GM18907 (cell line): ENCODE results near the gene FREY1.

Experiments
- ATAC-seq: cut with Tn5 transposase; IDR thresholded peaks from one replicate; pipeline ENCODE4 v1.9.1; 2021; ENCODE audit warnings: mild to moderate bottlenecking, moderate library complexity; ENCODE audit not compliant: unreplicated experiment

FREY1 gene, protein sequence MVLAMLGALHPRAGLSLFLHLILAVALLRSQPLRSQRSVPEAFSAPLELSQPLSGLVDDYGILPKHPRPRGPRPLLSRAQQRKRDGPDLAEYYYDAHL

DNA sequence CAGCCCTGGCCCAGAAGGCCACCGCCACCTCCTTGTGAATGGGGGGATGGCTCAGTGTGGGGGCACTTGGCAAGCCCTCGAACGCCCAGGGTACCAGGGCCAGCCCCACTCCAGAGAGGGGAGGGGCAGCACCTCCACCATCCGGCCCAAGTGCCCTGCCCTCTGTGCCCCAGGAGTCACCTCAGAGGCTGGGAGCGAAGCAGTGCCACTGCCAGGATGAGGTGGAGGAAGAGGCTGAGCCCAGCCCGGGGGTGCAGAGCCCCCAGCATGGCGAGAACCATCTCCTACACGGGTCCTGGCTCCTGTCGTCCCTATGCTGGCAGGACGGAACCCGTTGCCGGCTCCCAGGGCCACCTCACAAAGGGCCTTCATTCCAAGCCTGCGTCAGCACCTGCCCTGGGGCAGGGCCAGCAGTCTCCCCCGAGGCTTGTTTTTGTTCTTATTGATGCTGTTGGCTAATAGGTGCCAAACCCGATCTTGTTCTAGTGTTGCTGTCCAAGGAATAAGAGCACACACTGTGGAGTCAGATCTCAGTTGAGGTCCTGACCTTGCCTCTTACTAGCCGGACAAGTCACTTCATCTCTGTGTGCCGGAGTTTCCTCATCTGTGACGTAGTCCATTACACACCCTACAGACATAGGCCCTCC is at the start of gene FREY1:
Gene FREY1 (minus strand): TSS at position 307 of the 647 bp plus-strand sequence. CDS start 26 bp downstream, at position 281.
- no peak for ATAC-seq

DNA sequence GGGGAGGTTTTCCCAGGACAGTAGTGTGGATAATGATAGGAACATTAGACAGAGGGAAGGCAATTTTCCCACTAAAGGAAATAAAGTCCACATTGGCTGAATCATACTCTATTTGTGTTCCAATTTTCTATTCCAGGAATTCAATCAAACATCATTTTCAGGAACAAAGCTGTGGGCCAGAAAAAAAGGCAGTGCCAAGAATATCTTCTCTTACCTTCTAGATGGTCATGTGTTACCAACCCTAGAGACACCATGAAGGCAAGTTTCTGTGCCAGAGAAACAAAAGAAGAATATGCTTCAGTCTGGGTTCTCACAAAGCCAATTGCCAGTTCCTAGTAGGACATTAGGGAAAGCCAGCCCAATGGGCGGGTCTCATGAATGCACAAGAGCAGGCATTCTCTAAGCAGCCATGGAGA is 42.9 kb upstream of the FREY1 start:
- no peak for ATAC-seq

DNA sequence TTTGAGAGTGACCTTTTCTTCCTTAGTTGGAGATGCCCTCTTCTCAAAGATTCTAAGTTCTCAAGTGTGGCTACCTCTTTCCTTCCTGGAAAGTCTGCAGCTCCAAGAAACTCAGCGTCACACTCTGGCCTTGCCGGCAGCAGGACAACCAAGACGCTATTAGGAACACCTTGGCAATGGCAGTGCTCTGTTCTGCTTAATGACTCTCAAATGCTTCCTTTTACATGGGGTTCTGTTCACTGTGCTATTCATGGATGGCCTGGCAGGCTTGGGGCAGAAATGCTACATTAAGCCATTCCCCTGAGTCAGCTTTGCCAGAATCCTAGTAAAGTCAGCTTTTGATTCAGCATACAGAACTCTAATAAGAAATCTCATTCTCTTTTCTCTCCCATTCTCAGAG is 41.3 kb upstream of the FREY1 start:
- no peak for ATAC-seq

DNA sequence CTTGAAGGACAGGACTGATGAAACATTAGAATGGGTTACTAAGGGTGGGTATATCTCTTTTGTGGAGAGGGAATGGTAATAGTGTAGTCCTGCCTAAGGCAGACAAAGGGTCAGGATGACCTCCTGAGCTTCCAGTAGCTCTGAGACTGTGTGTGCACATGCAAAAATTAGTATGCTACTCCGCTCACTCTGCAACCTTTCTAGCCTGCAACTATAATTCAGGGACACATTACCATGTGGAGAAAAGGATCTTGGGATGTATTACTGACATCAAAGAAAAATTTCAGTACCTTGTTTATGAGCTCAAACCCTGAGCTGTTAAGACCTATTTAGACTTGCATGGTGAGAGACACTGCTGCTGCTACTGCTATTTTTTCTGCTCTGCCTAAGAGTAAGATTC is 40.8 kb upstream of the FREY1 start:
- no peak for ATAC-seq

DNA sequence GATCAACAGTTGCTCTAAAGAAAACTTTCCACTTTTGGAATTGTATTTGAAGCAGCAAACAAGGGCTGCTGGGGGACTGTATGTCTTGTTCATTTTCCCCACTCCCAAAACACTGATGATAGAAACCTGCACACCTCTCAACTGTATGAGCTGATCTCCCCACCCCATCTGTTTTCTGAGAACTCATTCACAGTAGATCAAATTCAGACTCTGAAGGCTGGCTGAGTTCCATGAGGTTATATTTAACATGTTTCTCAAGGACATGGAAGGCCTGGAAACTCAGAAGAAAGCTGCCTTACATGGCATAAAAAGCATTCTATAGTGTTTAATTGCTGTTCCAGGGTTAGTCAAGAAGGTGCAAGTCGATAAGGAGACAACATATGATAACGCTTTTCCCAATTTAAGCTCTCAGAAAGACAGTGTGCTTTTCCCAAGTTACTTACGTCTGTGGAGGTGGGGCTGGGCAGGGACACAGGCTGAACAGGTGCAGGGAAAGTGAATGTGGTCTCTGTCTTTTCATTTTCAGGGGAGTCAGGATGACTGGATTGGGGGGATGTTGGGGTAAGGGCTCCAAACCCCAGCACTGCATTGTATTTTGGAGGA is 38.4 kb upstream of the FREY1 start:
- ATAC-seq = no peak

DNA sequence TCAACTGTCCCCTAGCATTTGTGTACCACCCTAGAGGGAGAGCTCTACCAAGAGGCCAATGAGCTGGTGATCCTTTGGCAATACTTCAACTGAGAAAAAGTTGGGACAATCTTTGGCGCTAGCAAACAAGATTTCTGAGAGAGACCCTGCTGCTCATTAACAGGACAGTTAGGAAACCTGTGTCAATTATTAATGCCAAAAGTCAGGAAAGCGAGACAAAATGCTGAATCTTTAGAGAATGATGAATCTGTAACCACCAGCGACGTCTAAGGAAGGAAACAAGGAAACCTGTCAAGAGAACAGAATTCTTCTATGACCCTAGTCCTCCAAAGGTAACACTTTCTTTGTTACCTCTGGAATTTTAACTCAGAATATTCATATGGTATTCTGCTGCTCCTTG is 35.3 kb upstream of the FREY1 start:
- ATAC-seq = no peak

DNA sequence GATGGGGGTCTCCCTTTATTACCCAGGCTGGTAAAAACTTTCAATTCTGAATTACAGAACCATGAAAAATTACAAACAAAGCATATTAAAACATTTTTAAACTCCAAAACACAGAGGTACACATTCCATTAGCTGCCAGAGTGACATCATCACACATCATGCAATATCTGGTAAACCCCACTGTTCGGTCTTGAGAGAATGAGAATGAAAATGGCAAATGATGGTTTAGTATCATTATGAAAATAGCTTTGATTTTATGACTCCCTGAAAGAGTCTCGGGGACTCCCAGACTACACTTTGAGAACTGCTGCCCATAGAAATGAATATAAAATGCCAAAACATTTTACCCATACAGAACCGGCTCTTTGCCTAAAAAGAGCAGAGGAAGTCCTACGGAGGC is 34.2 kb upstream of the FREY1 start:
- ATAC-seq = no peak

DNA sequence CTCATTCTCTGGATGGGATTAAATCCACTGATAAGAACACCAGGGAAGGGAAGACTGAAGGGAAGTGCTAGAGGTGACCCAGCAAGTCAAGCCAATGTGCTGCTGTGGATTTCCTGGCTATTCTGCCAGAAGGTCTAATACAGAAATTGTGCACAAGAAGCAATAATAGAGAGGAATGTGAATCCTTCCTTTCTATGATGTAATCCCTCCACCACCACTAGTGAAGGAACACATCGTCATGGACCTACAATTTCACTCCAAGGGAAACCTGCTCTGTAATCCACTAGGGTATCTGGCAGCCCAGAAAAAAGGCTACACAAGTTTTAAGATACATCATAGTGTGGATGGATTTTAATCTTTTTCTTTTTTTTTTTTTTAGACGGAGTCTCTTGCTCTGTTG is 32.8 kb upstream of the FREY1 start:
- ATAC-seq = no peak

DNA sequence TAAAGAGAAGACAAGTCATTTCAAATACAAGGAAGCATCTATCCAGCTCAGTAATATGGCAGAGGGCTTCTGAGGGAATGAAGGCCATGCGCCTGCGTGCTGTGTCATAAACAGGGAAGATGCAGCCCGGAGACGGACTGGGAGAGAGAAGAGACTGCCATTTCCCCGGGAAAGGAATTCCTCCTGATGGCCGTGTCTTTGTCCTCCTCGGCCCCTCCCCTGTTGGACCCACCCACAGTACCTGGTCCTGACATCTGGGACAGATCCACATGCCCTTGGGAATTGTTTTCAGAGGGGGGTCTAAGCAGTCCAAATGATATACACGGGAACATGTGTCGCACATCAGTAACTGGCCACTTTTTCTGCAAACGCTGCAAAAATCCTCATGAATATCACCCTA is 30.8 kb upstream of the FREY1 start:
- ATAC-seq = no peak

DNA sequence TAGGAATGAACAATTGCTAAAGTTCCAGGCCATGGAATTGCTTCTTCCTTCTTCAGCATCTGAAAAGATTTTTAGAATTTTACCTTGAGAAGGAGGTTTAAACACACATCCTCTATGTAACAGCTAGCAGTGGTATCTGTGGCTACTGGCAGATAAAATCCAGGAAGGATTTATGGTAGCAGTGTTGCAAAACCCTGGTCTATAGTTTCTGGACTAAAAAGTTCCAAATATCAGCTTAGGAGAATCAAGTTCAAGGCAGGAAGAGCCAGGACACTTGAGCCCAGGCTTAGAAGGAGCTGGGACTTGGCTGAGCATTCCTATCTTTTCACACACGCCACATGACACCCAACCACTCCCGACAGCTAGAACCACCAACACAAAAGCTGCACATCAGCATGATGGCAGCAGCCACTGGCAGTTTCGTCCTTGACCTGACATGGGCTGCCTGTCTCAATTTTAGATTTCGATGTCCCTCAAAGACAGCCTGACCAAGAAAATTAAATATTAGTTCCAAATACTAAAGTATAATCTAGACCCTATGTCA is 29.5 kb upstream of the FREY1 start:
- ATAC-seq = no peak

DNA sequence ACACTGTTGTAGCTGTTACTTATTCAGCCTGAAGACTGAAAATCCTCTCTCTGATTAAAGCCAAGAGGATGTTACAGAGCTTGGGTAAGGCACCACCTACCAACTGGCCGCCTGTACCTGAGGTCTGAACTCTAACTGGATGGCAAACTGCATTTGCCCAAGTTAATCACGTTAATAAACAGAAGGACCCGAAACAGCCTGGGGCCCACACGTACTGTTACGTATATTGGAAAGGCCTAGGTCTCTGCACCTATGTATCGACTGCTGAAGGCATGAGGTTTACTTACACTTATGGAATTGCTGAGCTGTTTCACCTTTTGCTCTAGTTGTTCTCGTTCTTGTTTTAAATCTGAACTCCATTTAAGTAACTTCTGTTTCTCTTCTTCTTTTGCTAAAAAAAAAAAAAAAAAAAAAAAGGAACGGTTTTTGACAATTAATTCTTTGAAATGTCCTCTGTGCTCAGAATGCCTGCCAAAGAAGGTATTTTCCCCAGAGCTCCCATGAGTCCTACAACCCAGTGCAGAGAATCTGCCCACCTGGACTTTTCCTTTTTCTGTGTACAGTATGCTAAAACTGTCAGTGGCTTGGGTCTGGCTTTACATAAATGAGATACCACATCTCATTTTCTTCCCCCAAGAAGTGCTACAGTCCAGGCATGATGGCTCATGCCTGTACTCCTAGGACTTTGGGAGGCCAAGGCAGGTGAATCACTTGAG is 28.4 kb upstream of the FREY1 start:
- ATAC-seq = no peak

DNA sequence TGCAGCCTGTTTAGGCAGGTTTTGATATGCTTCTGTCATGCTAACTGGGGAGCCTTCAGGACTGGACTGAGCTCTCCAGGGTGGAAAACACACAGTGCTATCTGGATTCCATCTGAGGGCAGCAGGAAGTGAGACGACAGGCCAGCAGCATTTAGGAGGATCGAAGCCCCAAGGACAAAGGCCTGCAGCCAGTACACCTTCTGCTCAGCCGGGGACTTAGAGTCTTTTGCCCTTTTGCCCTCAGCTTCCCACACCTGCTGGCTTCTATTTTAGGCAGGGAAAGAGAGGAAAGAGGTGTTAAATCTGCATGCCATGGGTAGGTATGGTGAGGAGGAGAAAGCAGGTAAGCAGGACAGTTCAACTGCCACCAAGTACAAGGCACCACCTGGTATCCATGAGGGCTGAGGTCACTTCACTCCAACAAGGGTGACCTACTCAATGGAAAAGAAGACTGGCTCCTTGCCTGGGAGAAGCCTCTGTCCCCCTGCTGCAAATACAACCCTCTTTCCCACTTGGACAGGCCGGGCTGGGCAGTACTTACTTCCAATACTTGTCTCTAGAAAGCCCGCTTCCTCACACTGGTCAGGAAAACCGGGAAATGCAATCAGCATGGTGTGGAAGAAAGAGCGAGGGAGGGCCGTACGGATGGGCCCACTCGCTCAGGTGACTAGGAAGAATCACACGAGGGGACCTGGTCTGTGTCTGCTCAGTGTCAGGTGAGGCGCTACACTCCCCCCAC is 27.7 kb upstream of the FREY1 start:
- no peak for ATAC-seq

DNA sequence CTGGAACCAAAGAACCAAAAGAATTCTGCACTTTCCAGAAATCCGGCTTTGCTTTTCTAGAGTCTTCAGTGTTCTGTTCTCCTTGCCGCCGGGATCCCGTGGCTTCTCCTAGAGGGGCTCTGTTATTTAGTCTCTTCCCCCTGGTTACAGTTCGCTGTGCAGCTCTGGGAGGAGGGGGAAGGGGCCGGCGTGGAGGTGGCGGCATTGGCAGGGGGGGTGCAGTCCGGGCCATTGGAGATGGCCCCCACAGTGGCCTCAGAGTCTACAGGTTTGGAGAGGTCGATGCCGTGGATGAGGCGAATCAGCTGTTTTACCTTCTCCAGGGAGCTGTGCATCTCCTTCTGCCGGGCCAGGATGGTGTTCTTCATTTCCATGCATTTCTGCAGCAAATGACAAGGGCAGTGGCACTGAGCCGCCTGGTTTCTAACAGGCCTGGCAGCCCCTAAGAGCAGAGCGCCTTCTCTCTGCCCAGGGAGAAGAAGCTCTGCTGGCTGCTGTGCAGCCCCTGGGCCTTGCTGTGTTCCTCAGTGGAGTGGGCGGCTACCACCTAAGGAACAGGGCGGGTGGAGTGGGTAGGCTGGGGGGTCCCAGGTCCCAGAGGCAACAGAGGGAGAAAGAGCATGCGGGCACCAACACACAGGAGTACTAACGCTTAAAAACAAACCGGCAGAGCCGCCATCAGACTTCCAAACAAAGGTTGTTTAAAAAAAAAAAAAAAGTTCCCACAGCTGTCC is 26.9 kb upstream of the FREY1 start:
- no peak for ATAC-seq

DNA sequence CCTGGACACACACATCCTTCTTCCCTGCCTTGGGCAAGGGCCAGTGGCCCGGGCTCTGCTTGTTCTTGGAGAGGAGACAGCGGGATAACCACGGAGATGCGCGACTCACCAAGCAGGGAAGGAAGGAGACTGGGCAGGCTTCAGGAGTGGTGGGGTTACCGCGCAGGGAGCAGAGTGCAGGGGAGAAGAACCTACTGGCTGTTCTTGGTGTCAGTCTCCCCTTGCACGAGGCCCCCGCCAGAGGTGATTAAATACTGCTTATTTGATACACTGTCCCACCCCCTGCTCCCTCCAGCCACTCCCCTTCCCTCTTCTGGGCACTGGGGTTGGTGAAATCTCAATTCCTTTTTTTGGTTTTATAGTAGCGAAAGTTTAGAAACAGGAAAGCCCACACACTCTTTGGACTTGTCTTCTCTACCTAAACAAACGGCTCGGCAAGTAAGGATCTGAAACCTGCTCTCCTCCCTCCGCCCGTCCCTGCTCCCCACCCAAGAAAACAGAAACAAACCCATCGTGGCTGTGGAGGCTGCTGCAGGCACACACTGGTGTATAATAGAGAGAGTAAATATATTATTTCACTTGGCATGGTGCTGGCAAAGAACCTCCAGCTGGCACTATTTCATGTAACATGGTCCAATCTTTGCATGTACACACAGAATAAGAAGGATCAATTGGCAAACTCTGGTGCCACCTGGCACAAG is 26.2 kb upstream of the FREY1 start:
- ATAC-seq = no peak

DNA sequence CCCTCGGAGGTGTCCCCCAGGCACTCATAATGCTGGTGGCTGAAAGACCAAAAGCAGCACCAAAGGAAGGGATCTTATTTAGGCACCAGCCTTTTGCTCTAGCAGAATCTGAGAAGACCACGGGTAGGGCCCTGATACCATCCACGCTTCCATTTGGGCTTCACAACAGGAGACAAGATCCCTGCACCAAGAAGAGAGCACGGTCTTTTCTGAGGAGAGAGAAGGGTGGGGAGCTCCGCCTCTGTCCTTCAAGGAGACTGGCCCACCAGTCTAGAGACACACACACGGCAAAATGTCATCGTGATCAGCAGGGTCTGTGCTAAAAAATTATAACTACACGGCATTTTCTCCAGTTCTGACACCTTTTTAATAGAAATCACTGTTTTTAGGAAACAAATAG is 25.1 kb upstream of the FREY1 start:
- no peak for ATAC-seq

DNA sequence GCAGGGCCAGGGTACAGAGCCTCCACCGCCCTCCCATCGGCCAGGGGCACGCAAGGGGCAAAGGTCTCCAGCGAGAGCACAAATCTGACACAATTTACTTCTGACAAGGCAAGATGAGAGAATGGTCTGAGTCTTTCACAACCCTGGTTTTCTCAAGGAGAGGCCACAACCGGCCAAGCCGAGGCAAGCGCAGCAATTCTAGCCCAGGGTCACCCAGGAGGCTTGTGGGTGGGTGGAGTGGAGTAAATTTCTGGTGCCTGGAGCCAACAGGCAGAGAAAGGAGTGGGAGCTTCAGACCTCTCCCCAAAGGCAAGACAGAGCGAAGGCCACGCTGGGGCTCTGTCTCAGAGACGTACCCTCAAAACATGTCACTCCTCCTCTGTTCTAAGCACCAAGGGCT is 24.7 kb upstream of the FREY1 start:
- no peak for ATAC-seq

DNA sequence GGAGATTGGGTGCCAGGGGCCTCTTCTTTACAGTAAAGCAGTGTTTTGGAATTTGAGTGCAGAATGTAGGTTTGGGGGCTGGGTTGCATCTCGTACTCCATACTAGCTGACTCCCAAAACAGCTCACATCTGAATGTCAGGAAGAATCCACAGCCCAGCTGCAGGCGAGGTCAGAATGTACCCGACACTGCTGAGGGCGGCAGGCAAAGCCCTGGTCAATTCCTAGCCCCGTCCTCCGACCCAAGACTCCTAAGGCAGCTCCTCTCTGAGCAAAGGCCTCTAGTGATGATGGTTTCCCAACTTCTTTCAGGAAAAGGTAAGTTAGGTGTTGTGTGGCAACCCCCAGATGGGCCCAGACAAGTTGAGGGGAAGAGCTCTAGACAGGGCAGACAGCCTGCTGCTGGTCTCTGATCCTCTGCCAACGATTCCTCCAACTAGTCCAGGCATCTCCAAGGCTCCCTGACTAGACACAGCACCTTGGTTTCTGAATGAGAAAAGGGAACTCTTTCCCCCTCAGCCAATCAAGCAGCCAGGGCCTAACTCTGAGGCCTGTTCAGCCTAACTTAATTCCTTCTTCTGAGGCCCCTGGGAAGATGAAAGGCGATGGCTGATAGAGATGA is 24.0 kb upstream of the FREY1 start:
- ATAC-seq = no peak

DNA sequence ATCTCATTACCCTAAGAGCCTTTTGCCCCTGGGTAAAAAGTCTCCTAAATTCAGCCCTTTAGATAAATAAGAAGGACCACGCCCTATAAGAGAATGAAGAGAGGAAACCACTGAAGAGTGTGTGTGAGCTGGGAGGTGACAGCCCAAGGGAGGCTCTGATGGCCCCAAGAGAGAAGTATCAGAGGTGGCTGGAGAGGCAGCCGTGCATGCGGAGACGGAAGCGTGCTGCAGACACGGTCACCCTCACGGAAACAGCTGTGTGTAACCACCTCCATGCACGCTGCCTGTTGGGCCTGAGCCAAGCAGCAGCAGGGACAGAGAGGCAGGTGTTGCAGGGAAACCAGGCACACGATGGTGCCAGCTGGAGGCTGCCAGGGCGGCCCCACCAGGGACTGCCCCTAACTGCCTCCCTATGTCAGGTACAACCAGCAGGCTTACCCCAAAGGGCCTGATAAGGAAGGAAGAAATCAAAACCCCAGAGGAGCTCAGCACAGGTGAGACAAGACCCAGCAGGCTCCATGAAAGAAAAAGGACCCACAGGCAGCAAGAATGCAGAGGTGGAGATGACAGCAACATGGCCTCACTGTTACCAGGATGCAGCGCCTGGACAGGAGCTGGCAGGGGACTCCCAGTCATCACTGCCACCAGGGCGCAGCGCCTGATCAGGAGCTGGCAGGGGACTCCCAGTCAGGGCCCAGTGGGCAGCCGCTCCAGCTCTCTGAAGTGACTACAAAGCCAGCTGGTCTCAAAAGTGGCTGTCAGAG is 23.1 kb upstream of the FREY1 start:
- peak; percentile 90 for ATAC-seq
